HepG2 (cell line): ENCODE data around the gene SEMA4A. TPM values are rescaled to one million over a fixed set of nuclear protein-coding genes. Genes with fewer than 3 reads are reported as not detected.

Experiments used
- ARNTL ChIP-seq: sonication (generic); formaldehyde crosslinking; IDR thresholded peaks from 2 replicates; pipeline ENCODE4 v1.4.0; 2020; ENCODE audit warnings: mild to moderate bottlenecking, missing genetic modification reagents
- CREM ChIP-seq, 2 experiments: sonication (generic) in 1 of 2; formaldehyde crosslinking in 1 of 2; IDR thresholded peaks; 2 replicates each; pipeline versions ENCODE4 v1.4.0 to v1.6.1; 2016 to 2020; ENCODE audit warnings: antibody characterized with exemption in 1 of 2, mild to moderate bottlenecking in 1 of 2, missing genetic modification reagents in 1 of 2
- FOXO1 ChIP-seq: sonication (generic); formaldehyde crosslinking; IDR thresholded peaks from 2 replicates; pipeline ENCODE4 v1.4.0; 2020; ENCODE audit warnings: missing genetic modification reagents
- HMGXB4 ChIP-seq, 2 experiments: sonication (generic) in 1 of 2; formaldehyde crosslinking in 1 of 2; IDR thresholded peaks; 2 replicates each; pipeline versions ENCODE4 v1.4.0 to v1.6.1; 2018 to 2020; ENCODE audit warnings: missing genetic modification reagents in 2 of 2, borderline replicate concordance in 1 of 2, low read depth in 1 of 2, mild to moderate bottlenecking in 1 of 2, missing biosample characterization in 1 of 2
- MIXL1 ChIP-seq: IDR thresholded peaks from 2 replicates; pipeline ENCODE4 v1.6.1; 2016
- MYC ChIP-seq: sonication (generic); formaldehyde crosslinking; IDR thresholded peaks from 2 replicates; pipeline ENCODE4 v1.9.0; 2021; ENCODE audit warnings: missing genetic modification reagents, borderline replicate concordance
- NKX3-1 ChIP-seq: sonication (generic); formaldehyde crosslinking; IDR thresholded peaks from 2 replicates; pipeline ENCODE4 v1.5.0; 2020; ENCODE audit warnings: missing genetic modification reagents
- TERF1 ChIP-seq: sonication (generic); formaldehyde crosslinking; IDR thresholded peaks from 2 replicates; pipeline ENCODE4 v1.8.0; 2022; ENCODE audit warnings: mild to moderate bottlenecking, missing genetic modification reagents, moderate library complexity
- ZBTB33 ChIP-seq: sonication (generic); formaldehyde crosslinking; IDR thresholded peaks from 2 replicates; pipeline ENCODE4 v1.4.0; 2020; ENCODE audit warnings: missing genetic modification reagents
- ZNF281 ChIP-seq: sonication (generic); formaldehyde crosslinking; IDR thresholded peaks from 2 replicates; pipeline ENCODE4 v1.4.0; 2020; ENCODE audit warnings: missing genetic modification reagents, borderline replicate concordance
- ZNF782 ChIP-seq: sonication (generic); formaldehyde crosslinking; IDR thresholded peaks from 2 replicates; pipeline ENCODE4 v1.4.0; 2020; ENCODE audit warnings: missing genetic modification reagents, mild to moderate bottlenecking, borderline replicate concordance
- ZSCAN31 ChIP-seq: sonication (generic); formaldehyde crosslinking; IDR thresholded peaks from 2 replicates; pipeline ENCODE4 v1.5.0; 2020; ENCODE audit warnings: low read depth, mild to moderate bottlenecking, missing genetic modification reagents
- polyA plus RNA-seq, 8 experiments: library from polyadenylated mRNA; depleted of rRNA in 3 of 8; stranded (reverse) in 7 of 8; unstranded in 1 of 8; fragments of >200 nt; fragmentation: Illumina TruSeq in 4 of 8; extraction: Trizol in 4 of 8; gene quantifications; 2 replicates each; pipeline versions ENCODE4 v1.2.1 to v1.2.3, GENCODE V29; 2011 to 2016; ENCODE audit warnings: low read depth in 4 of 8, missing spikeins in 1 of 8, mixed read lengths in 1 of 8; ENCODE audit not compliant: insufficient read depth in 1 of 8
- total RNA-seq, 5 experiments: library from RNA; depleted of rRNA; stranded (reverse); fragments of >200 nt; fragmentation: Illumina TruSeq; extraction: Trizol; gene quantifications; 2 replicates each; pipeline ENCODE4 v1.2.3, GENCODE V29; 2016; ENCODE audit warnings: low read depth in 1 of 5
- TF ChIP-seq, protein P1 (sequence below): sonication (generic); formaldehyde crosslinking; IDR thresholded peaks from 2 replicates; pipeline ENCODE4 v1.5.1; 2020; ENCODE audit warnings: mild to moderate bottlenecking, missing genetic modification reagents
- TF ChIP-seq, protein P2 (sequence below): IDR thresholded peaks from 2 replicates; pipeline ENCODE4 v1.6.1; 2018; ENCODE audit warnings: missing genetic modification reagents, mild to moderate bottlenecking, missing compliant biosample characterization

The SEMA4A gene
- total and polyA plus RNA-seq, 2 of the 13 experiments (the other 11 are each of a cell fraction or from before 2014, with no cell fraction given) = 0.09 to 0.20 TPM

DNA sequence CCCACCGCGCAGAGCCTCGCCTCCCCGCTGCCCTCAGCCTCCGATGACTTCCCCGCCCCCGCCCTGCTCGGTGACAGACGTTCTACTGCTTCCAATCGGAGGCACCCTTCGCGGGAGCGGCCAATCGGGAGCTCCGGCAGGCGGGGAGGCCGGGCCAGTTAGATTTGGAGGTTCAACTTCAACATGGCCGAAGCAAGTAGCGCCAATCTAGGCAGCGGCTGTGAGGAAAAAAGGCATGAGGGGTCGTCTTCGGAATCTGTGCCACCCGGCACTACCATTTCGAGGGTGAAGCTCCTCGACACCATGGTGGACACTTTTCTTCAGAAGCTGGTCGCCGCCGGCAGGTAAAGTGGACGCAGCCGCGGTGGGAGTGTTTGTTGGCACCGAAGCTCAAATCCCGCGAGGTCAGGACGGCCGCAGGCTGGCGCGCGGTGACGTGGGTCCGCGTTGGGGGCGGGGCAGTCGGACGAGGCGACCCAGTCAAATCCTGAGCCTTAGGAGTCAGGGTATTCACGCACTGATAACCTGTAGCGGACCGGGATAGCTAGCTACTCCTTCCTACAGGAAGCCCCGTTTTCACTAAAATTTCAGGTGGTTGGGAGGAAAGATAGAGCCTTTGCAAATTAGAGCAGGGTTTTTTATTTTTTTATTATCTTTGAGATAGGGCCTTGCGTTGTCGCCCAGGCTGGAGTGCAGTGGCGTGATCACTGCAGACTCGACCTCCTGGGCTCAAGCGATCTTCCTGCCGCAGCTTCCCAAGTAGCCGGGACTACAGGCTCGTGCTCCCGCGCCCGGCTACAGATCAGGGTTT, 59.7 kb downstream of the SEMA4A start, which contains the start of gene PMF1 (continued):
- TF ChIP-seq TERF1 (CRISPR knock-in tag) = peak; percentile 58; the same call in 1 of the 2 replicates
- TF ChIP-seq, protein P1, sequence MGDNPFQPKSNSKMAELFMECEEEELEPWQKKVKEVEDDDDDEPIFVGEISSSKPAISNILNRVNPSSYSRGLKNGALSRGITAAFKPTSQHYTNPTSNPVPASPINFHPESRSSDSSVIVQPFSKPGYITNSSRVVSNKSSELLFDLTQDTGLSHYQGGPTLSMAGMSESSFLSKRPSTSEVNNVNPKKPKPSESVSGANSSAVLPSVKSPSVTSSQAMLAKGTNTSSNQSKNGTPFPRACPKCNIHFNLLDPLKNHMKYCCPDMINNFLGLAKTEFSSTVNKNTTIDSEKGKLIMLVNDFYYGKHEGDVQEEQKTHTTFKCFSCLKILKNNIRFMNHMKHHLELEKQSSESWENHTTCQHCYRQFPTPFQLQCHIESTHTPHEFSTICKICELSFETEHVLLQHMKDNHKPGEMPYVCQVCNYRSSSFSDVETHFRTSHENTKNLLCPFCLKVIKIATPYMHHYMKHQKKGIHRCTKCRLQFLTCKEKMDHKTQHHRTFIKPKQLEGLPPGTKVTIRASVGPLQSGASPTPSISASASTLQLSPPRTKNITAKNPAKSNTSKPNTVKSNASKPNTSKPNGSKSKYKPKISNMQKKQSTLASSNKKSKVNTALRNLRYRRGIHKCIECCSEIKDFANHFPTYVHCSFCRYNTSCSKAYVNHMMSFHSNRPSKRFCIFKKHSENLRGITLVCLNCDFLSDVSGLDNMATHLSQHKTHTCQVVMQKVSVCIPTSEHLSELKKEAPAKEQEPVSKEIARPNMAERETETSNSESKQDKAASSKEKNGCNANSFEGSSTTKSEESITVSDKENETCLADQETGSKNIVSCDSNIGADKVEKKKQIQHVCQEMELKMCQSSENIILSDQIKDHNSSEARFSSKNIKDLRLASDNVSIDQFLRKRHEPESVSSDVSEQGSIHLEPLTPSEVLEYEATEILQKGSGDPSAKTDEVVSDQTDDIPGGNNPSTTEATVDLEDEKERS (CRISPR knock-in tag) = no peak
- peak; percentile 41; the same call in 1 of the 2 replicates for TF ChIP-seq NKX3-1 (CRISPR knock-in tag)
- TF ChIP-seq ZNF281 (CRISPR knock-in tag) = peak; percentile 83
- TF ChIP-seq, protein P2, sequence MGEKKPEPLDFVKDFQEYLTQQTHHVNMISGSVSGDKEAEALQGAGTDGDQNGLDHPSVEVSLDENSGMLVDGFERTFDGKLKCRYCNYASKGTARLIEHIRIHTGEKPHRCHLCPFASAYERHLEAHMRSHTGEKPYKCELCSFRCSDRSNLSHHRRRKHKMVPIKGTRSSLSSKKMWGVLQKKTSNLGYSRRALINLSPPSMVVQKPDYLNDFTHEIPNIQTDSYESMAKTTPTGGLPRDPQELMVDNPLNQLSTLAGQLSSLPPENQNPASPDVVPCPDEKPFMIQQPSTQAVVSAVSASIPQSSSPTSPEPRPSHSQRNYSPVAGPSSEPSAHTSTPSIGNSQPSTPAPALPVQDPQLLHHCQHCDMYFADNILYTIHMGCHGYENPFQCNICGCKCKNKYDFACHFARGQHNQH (CRISPR knock-in tag) = peak; percentile 59; the same call in 1 of the 2 replicates
- TF ChIP-seq ARNTL (CRISPR knock-in tag) = peak; percentile 21; the same call in 1 of the 2 replicates
- no peak; the same call in 1 of the 2 replicates for TF ChIP-seq FOXO1
- TF ChIP-seq MYC (CRISPR knock-in tag) = peak; percentile 87
- peak; percentile 74 for TF ChIP-seq CREM (IDR thresholded peaks at IDR 0.05)
- no peak for TF ChIP-seq CREM (CRISPR knock-in tag; IDR thresholded peaks at IDR 0.05)
- TF ChIP-seq MIXL1 (CRISPR knock-in tag) = no peak
- peak; percentile 30; the same call in 1 of the 2 replicates for TF ChIP-seq ZBTB33
- TF ChIP-seq ZSCAN31 (CRISPR knock-in tag) = peak; percentile 58
- TF ChIP-seq ZNF782 (CRISPR knock-in tag) = peak; percentile 69; the same call in 1 of the 2 replicates
- TF ChIP-seq HMGXB4 (CRISPR knock-in tag; IDR thresholded peaks at IDR 0.05; ENCODE audit: borderline replicate concordance in 1 of 2, low read depth in 1 of 2) = peak; percentile 78 to 84
